ENCODE results near the gene GHITM. TPM values are rescaled to one million over a fixed set of nuclear protein-coding genes. Genes with fewer than 3 reads are reported as not detected.

GHITM gene
- total RNA-seq, 2 experiments from 2014 or later = 101 to 112 TPM

DNA sequence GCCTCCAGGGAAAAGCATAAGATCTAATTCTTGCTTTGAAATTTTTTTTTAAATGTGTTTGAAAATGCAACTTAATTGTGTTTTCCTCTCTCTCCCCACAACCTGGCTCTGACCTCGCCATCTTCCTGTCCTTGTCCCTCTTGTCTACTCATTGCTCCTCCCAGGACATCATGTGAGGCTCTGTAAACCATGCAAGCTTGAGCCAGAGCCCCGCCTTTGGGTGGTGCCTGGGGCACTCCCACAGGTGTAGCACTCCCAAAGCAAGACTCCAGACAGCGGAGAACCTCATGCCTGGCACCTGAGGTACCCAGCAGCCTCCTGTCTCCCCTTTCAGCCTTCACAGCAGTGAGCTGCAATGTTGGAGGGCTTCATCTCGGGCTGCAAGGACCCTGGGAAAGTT lies 45.2 kb downstream of the GHITM start:
- Mint-ChIP-seq H3K36me3 (ENCODE audit: low read depth) (no peaks in the 10 kb centered on the region), H3K27ac (peak overlapping the region; percentile 43), H3K27me3 (no peaks in the 10 kb centered on the region), H3K4me1 (peaks cover 7% of the 10 kb centered on the region), H3K9me3 (no peaks in the 10 kb centered on the region), H3K4me3 (no peak overlapping the region)
- CTCF ChIA-PET = no interaction called here
- no peak for DNase-seq
- POLR2A ChIA-PET = no interaction called here

DNA sequence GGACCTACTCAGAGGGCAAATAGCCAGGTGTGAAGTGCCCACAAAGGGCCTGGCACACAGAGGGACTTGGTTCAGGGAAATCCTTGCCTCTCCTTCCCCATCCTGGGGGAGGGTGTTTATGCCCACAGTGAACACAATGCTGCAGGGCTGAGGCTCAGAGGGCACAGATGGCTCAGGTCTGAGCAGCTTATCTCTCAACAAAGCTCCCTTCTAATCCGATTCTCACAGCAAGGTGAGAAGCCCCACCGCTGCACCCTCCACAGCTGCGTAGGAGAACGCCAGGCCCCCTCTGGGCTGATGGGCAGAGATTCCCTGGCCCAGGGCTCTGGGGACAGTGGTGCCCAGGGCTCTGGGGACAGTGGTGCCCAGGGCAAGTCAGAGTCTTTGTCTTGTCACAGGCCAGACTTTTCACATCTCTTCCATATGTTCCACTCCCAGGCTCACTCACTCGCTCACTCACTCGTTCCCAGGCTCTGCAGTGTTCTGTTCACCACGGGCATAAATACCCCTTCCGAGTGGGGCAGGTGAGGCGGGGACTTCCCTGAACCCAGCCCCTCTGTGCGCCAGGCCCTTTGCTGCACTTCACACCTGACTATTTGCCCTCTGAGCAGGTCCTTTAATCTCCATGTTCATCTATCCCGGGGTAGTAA lies 46.3 kb downstream of the GHITM start:
- H3K36me3 Mint-ChIP-seq (ENCODE audit: low read depth) = no peaks in the 10 kb centered on the region
- CTCF ChIA-PET = no interaction called here
- POLR2A ChIA-PET = no interaction called here
- H3K27me3 Mint-ChIP-seq = no peaks in the 10 kb centered on the region
- no peak overlapping the region for H3K4me3 Mint-ChIP-seq
- peaks cover 11% of the 10 kb centered on the region for H3K4me1 Mint-ChIP-seq
- no peak for DNase-seq
- no peaks in the 10 kb centered on the region for H3K9me3 Mint-ChIP-seq
- H3K27ac Mint-ChIP-seq = no peak overlapping the region

- H3K4me1 Mint-ChIP-seq = peaks cover 20% of the 10 kb centered on the region
- ChIA-PET CTCF (no interaction called here), POLR2A (no interaction called here)
- no peaks in the 10 kb centered on the region for H3K36me3 Mint-ChIP-seq (ENCODE audit: low read depth)
- H3K9me3 Mint-ChIP-seq = no peaks in the 10 kb centered on the region
- peaks cover 15% of the 10 kb centered on the region for H3K27me3 Mint-ChIP-seq
- no peak for DNase-seq
- H3K27ac Mint-ChIP-seq = no peak overlapping the region
- H3K4me3 Mint-ChIP-seq = no peak overlapping the region
Measured at GRCh38 chr10:84188815-84189214, 49.5 kb downstream of the GHITM start.

DNA sequence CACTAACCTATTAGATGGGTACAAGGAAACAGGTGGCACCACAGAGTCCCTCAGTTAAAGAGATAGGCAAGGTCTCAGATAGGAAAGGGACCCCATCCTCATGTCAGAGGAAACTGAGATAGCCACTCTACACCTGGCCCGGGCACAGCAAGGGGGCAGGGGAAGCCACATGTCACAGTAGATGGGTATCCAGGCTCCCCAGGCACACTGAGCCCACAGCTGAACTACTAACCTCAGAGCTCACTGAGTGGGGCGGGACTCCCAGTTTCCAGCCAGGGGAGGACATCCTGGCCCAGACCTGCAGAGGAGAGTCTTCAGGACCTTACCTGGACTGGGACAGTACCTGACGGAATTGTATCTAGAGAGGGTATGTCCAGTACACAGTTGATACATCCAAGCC lies 51.3 kb downstream of the GHITM start:
- no peak for DNase-seq
- Mint-ChIP-seq H3K36me3 (ENCODE audit: low read depth) (no peaks in the 10 kb centered on the region), H3K27ac (no peak overlapping the region), H3K27me3 (peaks cover 27% of the 10 kb centered on the region), H3K4me3 (no peak overlapping the region), H3K9me3 (no peaks in the 10 kb centered on the region), H3K4me1 (peaks cover 14% of the 10 kb centered on the region)
- POLR2A ChIA-PET = no interaction called here
- CTCF ChIA-PET = no interaction called here

DNA sequence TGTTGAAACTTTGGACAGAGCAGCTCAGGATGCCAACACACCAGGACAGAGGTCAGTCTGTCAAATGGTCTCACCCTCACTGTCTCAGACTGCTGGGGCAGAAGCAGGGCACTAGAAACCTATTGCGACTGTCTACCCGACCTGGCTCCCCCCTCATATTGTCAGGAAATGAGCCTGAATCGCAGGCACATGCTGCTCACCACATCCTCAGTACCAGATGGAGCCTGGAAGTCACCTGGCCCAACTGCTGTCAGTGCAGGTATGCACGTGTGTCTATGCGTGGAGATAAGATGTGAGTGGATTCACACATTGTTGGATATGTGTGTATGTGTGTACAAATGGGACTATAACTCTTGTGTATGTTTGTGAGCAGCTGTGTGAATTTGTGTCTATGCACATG lies 51.8 kb downstream of the GHITM start:
- Mint-ChIP-seq H3K4me3 (no peak overlapping the region), H3K4me1 (peaks cover 14% of the 10 kb centered on the region), H3K27ac (no peak overlapping the region), H3K9me3 (no peaks in the 10 kb centered on the region), H3K36me3 (ENCODE audit: low read depth) (no peaks in the 10 kb centered on the region), H3K27me3 (peaks cover 32% of the 10 kb centered on the region)
- POLR2A ChIA-PET = no interaction called here
- DNase-seq = peak; percentile 47
- CTCF ChIA-PET = no interaction called here

- Mint-ChIP-seq H3K27ac (no peak overlapping the region), H3K4me3 (no peak overlapping the region), H3K27me3 (peaks cover 43% of the 10 kb centered on the region), H3K36me3 (ENCODE audit: low read depth) (no peaks in the 10 kb centered on the region), H3K4me1 (peaks cover 14% of the 10 kb centered on the region), H3K9me3 (no peaks in the 10 kb centered on the region)
- ChIA-PET POLR2A (no interaction called here), CTCF (interaction anchor here (1.0 to 1.4 kb wide), 3 partner anchors 11 to 30 kb away, joined by 3 to 6 read pairs (median 5); no protein-coding TSS in a partner anchor)
- no peak for DNase-seq
Measured at GRCh38 chr10:84193327-84193726, 54.0 kb downstream of the GHITM start.

DNA sequence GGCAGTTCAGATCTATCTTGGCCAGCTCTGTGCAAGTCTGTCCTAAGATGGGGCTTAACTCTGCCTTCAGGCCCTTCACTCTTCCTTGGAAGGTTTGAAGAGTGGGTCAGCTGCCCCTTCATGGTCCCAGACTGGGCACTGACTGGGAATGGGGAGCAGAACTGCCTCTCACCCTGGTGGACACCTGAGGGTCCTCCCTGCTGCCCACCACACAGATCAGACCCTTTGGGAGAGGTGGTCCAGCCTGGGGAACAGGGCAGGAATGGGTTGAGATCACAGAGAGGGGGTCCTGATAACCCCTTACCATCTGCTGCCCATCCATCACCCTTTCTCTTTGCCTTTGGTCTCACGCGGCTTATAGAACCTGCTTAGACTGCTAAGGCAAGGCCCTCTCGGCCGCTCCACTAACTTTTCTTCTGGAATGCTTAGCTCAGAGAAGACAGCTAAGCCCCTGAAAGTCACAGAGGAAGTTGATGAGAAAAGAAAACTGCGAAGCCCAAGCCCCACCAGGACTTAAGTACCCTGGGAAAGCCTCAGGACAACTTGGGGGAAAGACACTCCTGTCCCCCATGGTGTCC lies 54.6 kb downstream of the GHITM start:
- POLR2A ChIA-PET = no interaction called here
- no peak for DNase-seq
- CTCF ChIA-PET = interaction anchor here (1.2 to 1.4 kb wide), 2 partner anchors 11 to 24 kb away, joined by 3 to 6 read pairs; no protein-coding TSS in a partner anchor
- peaks cover 14% of the 10 kb centered on the region for H3K4me1 Mint-ChIP-seq
- no peaks in the 10 kb centered on the region for H3K9me3 Mint-ChIP-seq
- no peaks in the 10 kb centered on the region for H3K36me3 Mint-ChIP-seq (ENCODE audit: low read depth)
- no peak overlapping the region for H3K27ac Mint-ChIP-seq
- peaks cover 44% of the 10 kb centered on the region for H3K27me3 Mint-ChIP-seq
- no peak overlapping the region for H3K4me3 Mint-ChIP-seq

DNA sequence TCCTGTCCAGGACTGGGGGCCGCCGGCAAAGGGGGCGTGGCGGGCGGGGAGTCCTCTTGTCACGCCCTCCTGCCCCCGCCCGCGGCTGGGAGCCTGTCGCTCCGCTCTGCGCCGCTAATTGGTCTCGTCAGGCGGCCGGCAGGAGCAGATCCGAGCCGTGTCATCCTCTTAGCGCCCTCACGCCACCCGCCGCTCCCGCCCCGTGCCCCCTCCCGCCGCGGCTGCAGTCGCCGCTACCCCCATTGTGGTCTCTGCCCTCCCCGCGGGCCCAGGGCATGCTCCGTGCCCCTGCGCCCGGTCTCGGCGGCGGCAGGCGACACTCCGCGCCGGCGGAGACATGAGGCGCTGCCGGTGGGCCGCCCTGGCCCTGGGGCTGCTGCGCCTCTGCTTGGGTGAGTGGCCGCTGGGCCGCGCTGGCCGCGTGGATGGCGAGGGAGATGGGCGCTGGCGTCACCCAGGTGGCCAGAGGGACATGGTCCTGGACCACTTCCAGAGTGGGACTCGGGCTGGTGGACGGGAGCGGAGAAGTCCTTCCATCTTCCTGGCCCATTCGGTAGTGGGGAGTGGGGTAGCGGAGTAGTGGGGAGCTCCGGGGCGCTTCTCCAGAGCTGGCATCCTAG lies 55.2 kb downstream of the GHITM start, which contains the start of gene CDHR1:
CDHR1 (plus strand) TSS at position 114 of the 620 bp plus-strand sequence; CDS start at position 338, 224 bp downstream.
- peaks cover 14% of the 10 kb centered on the region for H3K4me1 Mint-ChIP-seq
- CTCF ChIA-PET = interaction anchor here (0.6 to 1.2 kb wide), 3 partner anchors 12 to 26 kb away, joined by 3 to 4 read pairs (median 3); no protein-coding TSS in a partner anchor
- H3K9me3 Mint-ChIP-seq = no peaks in the 10 kb centered on the region
- peak within 1 kb of the TSS; percentile 20 for H3K4me3 Mint-ChIP-seq
- peak; percentile 36 for DNase-seq
- POLR2A ChIA-PET = no interaction called here
- H3K27ac Mint-ChIP-seq = no peak within 1 kb of the TSS
- H3K27me3 Mint-ChIP-seq = peaks cover 44% of the 10 kb centered on the region
- no peaks in the 10 kb centered on the region for H3K36me3 Mint-ChIP-seq (ENCODE audit: low read depth)

- H3K27me3 Mint-ChIP-seq = peaks cover 44% of the 10 kb centered on the region
- peak overlapping the region; percentile 20 for H3K4me3 Mint-ChIP-seq
- no peak overlapping the region for H3K27ac Mint-ChIP-seq
- peaks cover 14% of the 10 kb centered on the region for H3K4me1 Mint-ChIP-seq
- no peaks in the 10 kb centered on the region for H3K9me3 Mint-ChIP-seq
- H3K36me3 Mint-ChIP-seq (ENCODE audit: low read depth) = no peaks in the 10 kb centered on the region
- POLR2A ChIA-PET = no interaction called here
- CTCF ChIA-PET = interaction anchor here (0.6 to 1.0 kb wide), 3 partner anchors 13 to 47 kb away, joined by 3 to 4 read pairs (median 3); no protein-coding TSS in a partner anchor
- no peak for DNase-seq
Measured at GRCh38 chr10:84195044-84195830, 55.9 kb downstream of the GHITM start.

DNA sequence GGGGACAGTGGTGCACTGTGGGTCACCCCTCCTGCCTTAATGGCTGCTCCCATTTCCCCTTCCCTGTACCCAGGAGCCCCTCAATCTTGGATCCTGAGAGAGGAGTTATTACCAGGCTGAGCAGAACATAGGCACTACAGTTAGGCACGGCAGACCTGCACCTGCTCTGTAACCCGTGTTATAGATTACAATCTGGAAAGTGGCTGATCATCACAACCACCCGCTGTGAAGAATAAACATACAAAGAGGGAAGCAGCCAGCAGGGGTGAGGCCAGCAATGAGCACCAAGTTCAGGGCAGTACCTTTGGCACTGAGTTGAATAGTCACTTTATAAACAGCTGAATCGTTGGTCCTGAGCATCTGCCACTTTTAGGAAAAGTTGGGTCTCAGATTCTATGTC lies 56.8 kb downstream of the GHITM start:
- DNase-seq = no peak
- Mint-ChIP-seq H3K4me3 (no peak overlapping the region), H3K27me3 (peaks cover 44% of the 10 kb centered on the region), H3K27ac (no peak overlapping the region), H3K36me3 (ENCODE audit: low read depth) (no peaks in the 10 kb centered on the region), H3K9me3 (no peaks in the 10 kb centered on the region), H3K4me1 (peaks cover 5% of the 10 kb centered on the region)
- ChIA-PET CTCF (interaction anchor here (1.0 kb wide), 1 partner anchor 48 kb away, joined by 3 read pairs; no protein-coding TSS in a partner anchor), POLR2A (no interaction called here)

- Mint-ChIP-seq H3K27ac (no peak overlapping the region), H3K9me3 (no peaks in the 10 kb centered on the region), H3K27me3 (peaks cover 41% of the 10 kb centered on the region), H3K4me1 (no peaks in the 10 kb centered on the region), H3K36me3 (ENCODE audit: low read depth) (no peaks in the 10 kb centered on the region), H3K4me3 (no peak overlapping the region)
- DNase-seq = no peak
- POLR2A ChIA-PET = no interaction called here
- CTCF ChIA-PET = interaction anchor here (1.5 kb wide), 1 partner anchor 49 kb away, joined by 3 read pairs; no protein-coding TSS in a partner anchor
Measured at GRCh38 chr10:84196941-84197340, 57.6 kb downstream of the GHITM start.

- ChIA-PET POLR2A (no interaction called here), CTCF (interaction anchor here (1.5 kb wide), 1 partner anchor 49 kb away, joined by 3 read pairs; no protein-coding TSS in a partner anchor)
- H3K36me3 Mint-ChIP-seq (ENCODE audit: low read depth) = no peaks in the 10 kb centered on the region
- no peaks in the 10 kb centered on the region for H3K4me1 Mint-ChIP-seq
- DNase-seq = no peak
- H3K4me3 Mint-ChIP-seq = no peak overlapping the region
- no peaks in the 10 kb centered on the region for H3K9me3 Mint-ChIP-seq
- no peak overlapping the region for H3K27ac Mint-ChIP-seq
- H3K27me3 Mint-ChIP-seq = peaks cover 41% of the 10 kb centered on the region
Measured at GRCh38 chr10:84197643-84198042, 58.3 kb downstream of the GHITM start.
